Posterior vena cava (tissue), 2 donors: ENCODE measurements around the gene TBCK. TPM values are rescaled to one million over a fixed set of nuclear protein-coding genes. Genes with fewer than 3 reads are reported as not detected.
"Not testable (repeated sequence)": the region's sequence is repeated elsewhere in the genome, so short reads cannot be mapped to it uniquely, and the experiment has no call there.

Experiments
- DNase-seq: peaks from one replicate; pipeline ENCODE4 v3.0.0-alpha.2; 2020; ENCODE audit warnings: low spot score
- intact Hi-C, 2 donors: fragments of 100-400 bp; cut with DNase I; formaldehyde crosslinking; loops; one replicate each; pipeline versions ENCODE4 v1.14.1 to v1.14.2; 2022 to 2023
- total RNA-seq, 2 donors: library from RNA; stranded (reverse); fragmentation: NEBNext Ultra II Directional; extraction: Animal tissue kit (Norgen Biotek cat#: 25700); gene quantifications; one replicate each; pipeline ENCODE4 v1.2.1, GENCODE V29; 2021
- donor health status: DM: yes; HTN: yes; CAD: no.
- donor health status: DM: yes; HTN: yes; CAD: no.

TBCK gene
- total RNA-seq, 2 donors from 2014 or later = 29.1 to 37.1 TPM

GRCh38 chr4:106255195-106255594, 60.8 kb downstream of the TBCK start:
- intact Hi-C loops = no loop called here
- DNase-seq = peak; percentile 72

GRCh38 chr4:106253364-106254129, 62.5 kb downstream of the TBCK start:
- no peak for DNase-seq
- intact Hi-C loops = no loop called here

- DNase-seq = no peak
- intact Hi-C loops = no loop called here
These were observed 68.4 kb downstream of the TBCK start for GRCh38 chr4:106247600-106247999.

DNA sequence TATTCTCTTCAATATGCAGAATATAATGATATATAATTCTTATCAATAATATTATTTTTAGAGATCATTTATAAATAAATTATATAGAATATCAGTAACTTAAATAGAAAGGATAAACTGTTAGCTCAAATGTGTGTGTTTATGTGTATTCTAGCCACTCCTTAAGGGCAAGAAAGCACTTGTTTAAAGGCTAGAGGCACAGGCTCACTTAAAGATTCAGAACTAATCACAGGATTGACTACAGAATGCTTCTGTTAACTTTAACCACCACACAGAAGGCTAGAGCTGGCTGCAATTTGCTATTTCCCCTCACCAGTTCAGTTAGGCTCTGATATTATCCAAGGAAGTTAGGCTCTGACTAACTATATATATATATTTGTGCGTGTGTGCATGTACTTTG, 69.6 kb downstream of the TBCK start:
- intact Hi-C loops = no loop called here
- DNase-seq = no peak

DNA sequence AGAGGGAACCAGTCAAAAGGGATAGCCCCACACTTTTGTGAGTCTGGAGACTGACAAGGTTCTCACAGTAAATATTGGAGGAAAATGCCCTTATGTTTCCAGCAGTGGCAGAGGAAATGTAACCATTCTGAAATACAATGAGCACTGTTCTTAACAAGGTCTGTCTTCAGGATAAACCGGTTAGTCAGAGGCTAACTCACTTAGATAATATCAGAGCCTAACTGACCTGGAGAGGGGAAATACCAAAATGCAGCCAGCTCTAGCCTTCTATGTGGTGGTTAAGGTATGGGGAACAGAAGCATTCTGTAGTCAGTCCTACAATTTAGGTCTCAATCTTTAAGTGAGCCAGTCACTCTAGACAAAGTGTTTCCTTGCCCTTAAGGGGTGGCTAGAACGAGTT, 70.8 kb downstream of the TBCK start:
- intact Hi-C loops = no loop called here
- no peak for DNase-seq

DNA sequence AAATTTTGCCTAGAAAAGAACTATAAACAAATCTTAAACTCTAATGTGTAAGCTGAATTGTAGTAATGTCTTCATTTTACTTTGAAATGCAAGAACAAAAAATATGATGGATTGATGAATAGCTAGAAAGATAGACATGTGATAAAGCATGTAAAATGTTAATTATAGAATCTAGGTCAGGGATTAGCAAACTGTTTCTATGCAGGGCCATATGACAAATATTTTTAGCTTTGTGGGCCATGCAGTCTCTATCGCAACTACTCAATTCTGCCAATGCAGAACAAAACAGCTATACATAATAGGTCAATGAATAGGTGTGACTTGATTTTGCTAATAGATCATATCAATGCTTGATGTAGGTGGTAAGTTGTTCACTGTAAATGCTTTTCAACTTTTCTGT, 75.3 kb downstream of the TBCK start:
- DNase-seq = no peak
- intact Hi-C loops = no loop called here

GRCh38 chr4:106238820-106239420, 77.1 kb downstream of the TBCK start:
- DNase-seq = no peak
- intact Hi-C loops = no loop called here

DNA sequence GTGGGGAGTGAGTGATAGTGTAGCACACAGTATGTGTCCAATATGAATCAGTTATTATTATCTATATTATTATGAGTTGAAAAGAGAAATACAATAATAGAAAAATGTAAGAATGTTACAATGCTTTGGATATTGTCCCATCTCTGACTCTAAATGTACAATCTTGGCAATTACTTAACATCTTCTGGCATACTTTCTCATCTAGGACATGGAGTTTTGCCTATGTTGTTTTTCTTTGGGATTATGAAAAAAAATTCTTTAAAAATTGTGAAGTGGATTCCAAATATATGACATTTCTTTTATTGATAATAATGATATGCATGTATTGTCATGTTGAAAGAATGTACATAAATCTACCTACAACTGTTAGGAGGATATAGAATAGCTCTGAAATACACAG, 84.1 kb downstream of the TBCK start:
- DNase-seq = no peak
- intact Hi-C loops = no loop called here

- intact Hi-C loops = no loop called here
- DNase-seq = no peak
These were observed 93.5 kb downstream of the TBCK start for GRCh38 chr4:106222548-106222947.

GRCh38 chr4:106213291-106213690, 102.7 kb downstream of the TBCK start:
- intact Hi-C loops, DNase-seq: not testable (repeated sequence)

GRCh38 chr4:106210021-106210420, 106.0 kb downstream of the TBCK start:
- no peak for DNase-seq
- intact Hi-C loops = no loop called here

GRCh38 chr4:106208481-106209460, 107.2 kb downstream of the TBCK start:
- DNase-seq = peak; percentile 69
- intact Hi-C loops = no loop called here

DNA sequence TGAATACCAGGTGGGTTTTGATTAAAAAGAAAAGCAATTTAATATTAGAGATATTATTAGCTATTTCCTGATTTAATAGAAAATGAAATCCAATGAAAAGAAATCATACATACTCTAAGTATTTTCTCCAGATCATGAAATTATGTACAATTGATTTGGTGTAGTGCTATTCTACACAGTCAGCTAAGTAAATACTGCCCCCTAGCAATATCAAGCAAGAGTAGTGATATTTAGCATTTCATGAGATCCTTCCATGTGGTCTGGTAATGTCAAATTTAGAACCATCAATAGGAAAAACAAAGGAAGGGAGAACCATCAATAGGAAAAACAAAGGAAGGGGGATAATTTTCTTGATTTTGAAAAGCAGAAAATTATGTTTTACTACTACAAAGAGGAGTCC, 114.6 kb downstream of the TBCK start:
- intact Hi-C loops = no loop called here
- no peak for DNase-seq

GRCh38 chr4:106195435-106195950, 120.5 kb downstream of the TBCK start:
- no peak for DNase-seq
- intact Hi-C loops = no loop called here

- intact Hi-C loops = no loop called here
These were observed 121.2 kb downstream of the TBCK start for GRCh38 chr4:106194801-106195200.

GRCh38 chr4:106192131-106192530, 123.9 kb downstream of the TBCK start:
- no peak for DNase-seq
- intact Hi-C loops = no loop called here

More at GRCh38 chr4:106194801-106195200, 121.2 kb downstream of the TBCK start:
- no peak for DNase-seq

DNA sequence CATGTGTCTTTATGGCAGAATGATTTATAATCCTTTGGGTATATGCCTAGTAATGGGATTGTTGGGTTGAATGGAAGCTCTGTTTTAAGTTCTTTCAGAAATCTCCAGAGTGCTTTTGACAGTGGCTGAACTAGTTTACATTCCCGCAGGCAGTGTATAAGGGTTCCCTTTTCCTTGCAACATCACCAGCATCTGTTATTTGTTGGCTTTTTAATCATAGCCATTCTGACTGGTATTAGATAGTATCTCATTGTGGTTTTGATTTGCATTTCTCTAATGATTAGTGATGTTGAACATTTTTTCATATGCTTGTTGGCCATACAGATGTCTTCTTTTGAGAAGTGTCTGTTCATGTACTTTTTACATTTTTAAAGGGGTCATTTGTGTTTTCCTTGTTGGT, 129.8 kb downstream of the TBCK start:
- DNase-seq = no peak
- intact Hi-C loops = no loop called here

- intact Hi-C loops = no loop called here
- no peak for DNase-seq
These were observed 132.5 kb downstream of the TBCK start for GRCh38 chr4:106183551-106183950.

GRCh38 chr4:106172861-106173260, 143.1 kb downstream of the TBCK start:
- intact Hi-C loops = no loop called here
- DNase-seq = no peak
